AG09309 (cell line): Measurements from ENCODE around the gene CEP112.

Experiments used
- DNase-seq: peaks from one replicate; pipeline ENCODE4 v3.0.0-alpha.2; 2010; ENCODE audit warnings: low read depth
- H3K4me3 ChIP-seq: 2 replicates; pipeline ENCODE4 v1.5.1; 2011; ENCODE audit warnings: mild to moderate bottlenecking, low read depth, low read length, moderate library complexity; ENCODE audit not compliant: control insufficient read depth
- TF ChIP-seq, protein P1 (sequence below): IDR thresholded peaks from 2 replicates; pipeline ENCODE4 v1.5.1; 2011; ENCODE audit warnings: mild to moderate bottlenecking, low read depth, low read length, inconsistent platforms; ENCODE audit not compliant: insufficient read depth, control insufficient read depth; ENCODE audit errors: missing control alignments

The CEP112 gene

DNA sequence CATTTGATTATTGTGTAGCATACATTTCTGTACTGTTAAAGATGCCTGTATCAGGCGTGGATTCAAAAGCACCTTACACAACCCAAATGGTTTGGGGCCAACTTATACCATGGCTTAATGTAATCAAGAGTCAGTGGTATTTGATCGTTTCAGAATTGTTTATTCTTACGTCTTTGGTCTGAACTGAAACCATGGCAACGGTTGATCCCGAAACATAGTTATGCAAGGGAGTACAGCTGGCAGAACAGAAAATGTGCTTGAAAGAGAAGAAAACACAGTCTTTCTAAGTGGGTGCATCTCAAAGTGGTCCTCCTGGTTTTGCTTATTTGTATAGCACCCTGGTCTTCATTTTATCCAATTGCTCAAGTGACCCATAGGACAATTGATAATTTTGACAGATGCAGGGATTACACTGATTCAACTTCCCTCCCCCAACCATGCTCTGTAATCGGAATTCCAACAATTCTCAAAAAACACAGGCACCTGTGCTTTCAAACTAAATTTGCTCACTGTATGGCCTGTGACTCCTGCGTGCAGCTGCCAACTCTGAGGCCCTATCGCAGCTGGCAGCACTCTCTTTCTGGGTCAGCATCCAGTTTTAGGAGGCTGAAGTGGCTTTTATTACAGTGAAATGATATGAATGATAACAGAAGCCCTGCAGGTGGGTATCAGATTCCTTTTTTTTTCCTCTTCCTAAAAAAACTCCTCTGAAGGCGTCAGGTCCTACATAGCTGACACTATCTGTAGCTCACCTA, 553.5 kb downstream of the CEP112 start:
- TF ChIP-seq, protein P1, sequence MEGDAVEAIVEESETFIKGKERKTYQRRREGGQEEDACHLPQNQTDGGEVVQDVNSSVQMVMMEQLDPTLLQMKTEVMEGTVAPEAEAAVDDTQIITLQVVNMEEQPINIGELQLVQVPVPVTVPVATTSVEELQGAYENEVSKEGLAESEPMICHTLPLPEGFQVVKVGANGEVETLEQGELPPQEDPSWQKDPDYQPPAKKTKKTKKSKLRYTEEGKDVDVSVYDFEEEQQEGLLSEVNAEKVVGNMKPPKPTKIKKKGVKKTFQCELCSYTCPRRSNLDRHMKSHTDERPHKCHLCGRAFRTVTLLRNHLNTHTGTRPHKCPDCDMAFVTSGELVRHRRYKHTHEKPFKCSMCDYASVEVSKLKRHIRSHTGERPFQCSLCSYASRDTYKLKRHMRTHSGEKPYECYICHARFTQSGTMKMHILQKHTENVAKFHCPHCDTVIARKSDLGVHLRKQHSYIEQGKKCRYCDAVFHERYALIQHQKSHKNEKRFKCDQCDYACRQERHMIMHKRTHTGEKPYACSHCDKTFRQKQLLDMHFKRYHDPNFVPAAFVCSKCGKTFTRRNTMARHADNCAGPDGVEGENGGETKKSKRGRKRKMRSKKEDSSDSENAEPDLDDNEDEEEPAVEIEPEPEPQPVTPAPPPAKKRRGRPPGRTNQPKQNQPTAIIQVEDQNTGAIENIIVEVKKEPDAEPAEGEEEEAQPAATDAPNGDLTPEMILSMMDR, result no peak
- DNase-seq, result no peak
- H3K4me3 ChIP-seq, result no peak overlapping the region

DNA sequence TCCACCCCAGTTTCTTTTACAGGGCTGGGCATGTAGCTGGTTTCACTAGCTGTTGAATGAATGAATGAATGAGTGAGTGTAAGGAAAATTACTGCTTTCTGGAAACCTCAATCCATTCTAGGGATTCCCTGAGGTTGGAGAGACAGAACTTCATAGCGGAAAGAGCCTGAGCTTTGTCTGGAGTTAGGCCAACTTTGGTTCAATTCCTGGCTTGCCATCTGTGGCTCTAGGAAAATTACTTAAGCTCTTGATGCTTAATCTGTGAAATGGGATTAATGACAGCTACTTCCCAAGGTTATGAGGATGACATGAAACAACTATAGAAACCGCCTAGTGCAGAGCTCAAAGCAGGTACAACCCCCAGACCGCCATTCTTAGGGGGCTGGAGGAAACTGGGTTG, 554.1 kb downstream of the CEP112 start:
- no peak for DNase-seq
- TF ChIP-seq, protein P1, result no peak

DNA sequence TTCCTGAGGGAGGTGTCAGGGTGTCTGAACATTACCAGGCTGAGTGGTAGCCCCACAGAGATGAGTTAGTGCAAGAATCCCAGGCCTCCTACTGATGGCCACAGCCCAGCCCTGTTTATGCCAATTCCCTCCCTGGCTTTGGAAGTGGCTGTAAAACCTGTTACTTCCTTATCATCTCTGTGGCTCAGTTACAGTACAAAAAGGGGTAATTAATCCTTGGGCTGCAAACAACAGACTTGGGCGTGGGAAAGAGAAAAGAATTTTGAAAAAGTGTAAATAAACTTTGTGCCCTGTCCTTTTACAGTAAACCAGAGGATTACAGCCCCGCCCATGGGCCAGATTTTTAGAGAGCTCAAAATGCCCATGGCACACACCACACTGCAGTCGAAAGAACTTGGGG, 557.4 kb downstream of the CEP112 start:
- TF ChIP-seq, protein P1, result no peak

More for the DNA sequence above, 554.1 kb downstream of the CEP112 start:
- no peak overlapping the region for H3K4me3 ChIP-seq

DNA sequence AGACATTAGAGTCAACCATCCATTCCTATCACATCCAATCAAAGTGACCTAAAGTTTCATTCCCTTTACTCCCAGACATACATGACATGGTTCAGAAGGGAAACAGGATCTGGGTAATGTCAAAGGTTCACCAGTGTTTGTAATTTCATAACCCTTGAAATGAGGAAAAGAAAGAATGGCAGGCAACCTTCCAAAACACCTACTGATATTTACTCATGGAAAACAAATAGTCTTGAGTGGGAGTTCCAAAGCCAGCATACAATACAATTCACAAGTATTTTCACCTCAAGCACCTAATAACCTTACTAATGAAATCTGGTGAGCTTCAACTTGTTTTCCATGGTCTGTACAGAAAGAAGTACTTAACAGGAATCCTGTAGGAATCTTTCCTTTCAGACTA, 557.9 kb downstream of the CEP112 start:
- DNase-seq, result no peak
- TF ChIP-seq, protein P1, result no peak
- no peak overlapping the region for H3K4me3 ChIP-seq

More for the DNA sequence above, 557.4 kb downstream of the CEP112 start:
- DNase-seq, result no peak
- H3K4me3 ChIP-seq, result no peak overlapping the region

DNA sequence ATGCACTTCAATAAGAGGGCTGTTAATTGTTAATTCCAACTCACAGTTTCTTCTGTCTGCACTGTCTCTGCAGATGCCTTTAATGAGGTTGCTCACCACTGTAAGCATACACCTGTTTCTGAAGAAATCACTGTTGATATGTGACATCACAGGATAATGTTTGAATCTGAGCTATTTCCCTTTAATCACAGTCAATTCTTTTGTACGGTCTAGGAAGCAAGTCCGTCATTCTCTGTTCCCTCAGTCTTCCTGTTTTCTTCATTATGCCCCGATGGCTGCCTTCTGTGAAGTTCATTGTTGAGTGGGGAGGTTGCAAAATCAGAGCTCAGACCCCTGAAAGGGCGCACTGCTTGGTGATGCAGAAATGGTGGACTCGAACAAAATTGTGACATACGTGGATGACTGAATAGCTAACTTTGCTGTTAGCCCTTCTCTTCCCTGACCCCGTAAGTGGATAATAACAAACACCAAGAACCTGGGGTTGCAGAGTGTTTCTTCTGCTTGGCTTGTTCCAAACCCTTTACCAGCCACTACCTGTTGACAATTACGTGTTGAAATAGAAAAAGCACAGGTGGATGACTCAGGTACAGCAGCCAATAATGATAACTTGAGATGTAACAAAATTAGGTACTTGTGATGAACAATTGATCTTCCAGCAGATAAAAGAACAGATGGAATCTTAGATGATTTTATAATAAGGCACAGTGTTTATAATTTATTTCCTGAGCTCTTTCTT, 558.6 kb downstream of the CEP112 start:
- no peak overlapping the region for H3K4me3 ChIP-seq
- TF ChIP-seq, protein P1, result no peak
- DNase-seq, result no peak

DNA sequence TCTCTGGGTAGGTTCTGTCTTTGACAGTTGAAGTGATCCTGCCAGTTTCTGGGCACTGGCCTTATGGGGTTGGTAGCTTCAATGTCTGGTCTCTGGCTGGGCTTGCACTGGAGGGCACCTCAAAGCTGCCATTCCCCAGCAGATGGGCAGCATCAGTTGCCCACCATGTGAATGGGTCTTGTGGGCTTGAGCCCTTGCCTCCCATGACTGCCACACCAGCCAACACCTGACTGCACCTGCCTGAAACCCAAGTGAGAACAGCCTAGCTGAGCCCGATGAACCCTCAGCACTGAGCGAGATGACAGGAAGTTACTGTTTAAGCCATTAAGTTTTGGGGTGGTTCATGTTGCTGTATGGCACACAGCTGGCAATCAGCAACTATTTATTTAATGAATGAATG, 561.4 kb downstream of the CEP112 start:
- DNase-seq, result no peak
- no peak overlapping the region for H3K4me3 ChIP-seq
- TF ChIP-seq, protein P1, result no peak
